ENCODE results near the gene LCN9.

- TF ChIP-seq POLR2A (IDR thresholded peaks at IDR 0.05; ENCODE audit: low read depth, low read length) (no peak), SPI1 (IDR thresholded peaks at IDR 0.05; ENCODE audit: low read depth, low read length) (no peak)
These were observed 47.2 kb upstream of the LCN9 start for GRCh38 chr9:135615666-135616618.
